CD8-positive, alpha-beta memory T cell (primary cell): Measurements from ENCODE around the gene CNTNAP1. TPM values are rescaled to one million over a fixed set of nuclear protein-coding genes. Genes with fewer than 3 reads are reported as not detected.

Experiments used
- CTCF ChIA-PET: fragments of 350-600 bp; sonication (Branson Sonifier 250); formaldehyde crosslinking; loops from one replicate; lab custom pipeline; 2021; ENCODE audit warnings: antibody characterized with exemption; lab: Charles Lee
- POLR2A ChIA-PET: fragments of 350-600 bp; sonication (Branson Sonifier 250); formaldehyde crosslinking; loops from one replicate; lab custom pipeline; 2021; ENCODE audit warnings: antibody characterized with exemption; lab: Charles Lee
- DNase-seq, 5 donors: peaks; one replicate each; pipeline versions ENCODE4 v3.0.0 to v3.0.0-alpha.2; 2020 to 2022; ENCODE audit warnings: mixed read lengths in 1 of 5
- H3K27ac ChIP-seq: one replicate; pipeline ENCODE4 v1.7.0; 2013; ENCODE audit warnings: low read depth, mild to moderate bottlenecking, low read length, moderate library complexity
- H3K27me3 ChIP-seq: 2 replicates; pipeline ENCODE4 v1.7.0; 2013; ENCODE audit warnings: low read length, mild to moderate bottlenecking; ENCODE audit not compliant: insufficient read depth, poor library complexity, severe bottlenecking
- H3K36me3 ChIP-seq: 2 replicates; pipeline ENCODE4 v1.7.0; 2013; ENCODE audit warnings: mild to moderate bottlenecking, low read length, moderate library complexity; ENCODE audit not compliant: insufficient read depth
- H3K4me1 ChIP-seq: 2 replicates; pipeline ENCODE4 v1.7.0; 2013; ENCODE audit warnings: mild to moderate bottlenecking, low read length, moderate library complexity; ENCODE audit not compliant: insufficient read depth
- H3K4me3 ChIP-seq: 2 replicates; pipeline ENCODE4 v1.7.0; 2013; ENCODE audit warnings: mild to moderate bottlenecking, low read length
- H3K9me3 ChIP-seq: 2 replicates; pipeline ENCODE4 v1.7.0; 2013; ENCODE audit warnings: mild to moderate bottlenecking, low read length
- H3K27ac Mint-ChIP-seq, 8 donors: one replicate each; pipeline ENCODE4 v1.8.0; 2020 to 2021; ENCODE audit warnings: mixed read lengths in 8 of 8, mild to moderate bottlenecking in 6 of 8, inconsistent platforms in 3 of 8, moderate library complexity in 3 of 8
- H3K27me3 Mint-ChIP-seq, 2 donors: one replicate each; pipeline ENCODE4 v1.8.0; 2020 to 2021; ENCODE audit warnings: mixed read lengths in 2 of 2, mild to moderate bottlenecking in 1 of 2, moderate library complexity in 1 of 2
- H3K36me3 Mint-ChIP-seq, 3 donors: one replicate each; pipeline ENCODE4 v1.8.0; 2020 to 2021; ENCODE audit warnings: mixed read lengths in 3 of 3, inconsistent platforms in 1 of 3, mild to moderate bottlenecking in 1 of 3
- H3K4me1 Mint-ChIP-seq, 3 donors: one replicate each; pipeline ENCODE4 v1.8.0; 2020 to 2021; ENCODE audit warnings: mixed read lengths in 3 of 3, inconsistent platforms in 1 of 3, mild to moderate bottlenecking in 1 of 3
- H3K4me3 Mint-ChIP-seq, 7 donors: one replicate each; pipeline ENCODE4 v1.8.0; 2020 to 2021; ENCODE audit warnings: mixed read lengths in 7 of 7, mild to moderate bottlenecking in 6 of 7, moderate library complexity in 4 of 7, inconsistent platforms in 2 of 7
- H3K9me3 Mint-ChIP-seq, 5 donors: one replicate each; pipeline ENCODE4 v1.8.0; 2020 to 2022; ENCODE audit warnings: mixed read lengths in 5 of 5, mild to moderate bottlenecking in 3 of 5, moderate library complexity in 2 of 5, inconsistent platforms in 1 of 5
- polyA plus RNA-seq: library from polyadenylated mRNA; unstranded; fragments of 300-500 nt; fragmentation: Illumina TruSeq; gene quantifications from one replicate; pipeline ENCODE4 v1.2.3, GENCODE V29; 2021
- total RNA-seq, 2 experiments: library from RNA; stranded (reverse); gene quantifications; one replicate each; pipeline ENCODE4 v1.2.3, GENCODE V29; 2021

The CNTNAP1 gene
- total and polyA plus RNA-seq, 3 experiments from 2014 or later: 1.1 to 1.7 (median 1.2) TPM

GRCh38 chr17:42692489-42692888, 10.2 kb downstream of the CNTNAP1 start:
- POLR2A ChIA-PET: interaction anchor here (0.7 kb wide), 1 partner anchor 21 kb away, joined by 4 read pairs; no protein-coding TSS in a partner anchor
- Histone ChIP-seq H3K9me3 (no peaks in the 10 kb centered on the region), H3K36me3 (no peaks in the 10 kb centered on the region), H3K4me3 (no peak overlapping the region), H3K27ac (no peak overlapping the region), H3K27me3 (no peaks in the 10 kb centered on the region), H3K4me1 (no peaks in the 10 kb centered on the region)
- no peak overlapping the region for H3K4me3 Mint-ChIP-seq
- peaks cover 0 to under 1% of the 10 kb centered on the region in 2 donors for H3K27me3 Mint-ChIP-seq
- no peaks in the 10 kb centered on the region for H3K9me3 Mint-ChIP-seq
- peaks cover 0 to 8% (median 3%) of the 10 kb centered on the region in 3 donors for H3K36me3 Mint-ChIP-seq
- H3K4me1 Mint-ChIP-seq: no peaks in the 10 kb centered on the region
- H3K27ac Mint-ChIP-seq: no peak overlapping the region
- CTCF ChIA-PET: interaction anchor here (1.3 to 1.6 kb wide), 2 partner anchors 13 to 15 kb away, joined by 3 to 5 read pairs; no protein-coding TSS in a partner anchor
- DNase-seq: no peak

- Histone ChIP-seq H3K36me3 (no peaks in the 10 kb centered on the region), H3K9me3 (no peaks in the 10 kb centered on the region), H3K4me3 (no peak overlapping the region), H3K27me3 (no peaks in the 10 kb centered on the region), H3K27ac (no peak overlapping the region), H3K4me1 (no peaks in the 10 kb centered on the region)
- POLR2A ChIA-PET: no interaction called here
- Mint-ChIP-seq H3K36me3 (peaks cover 0 to 16% (median 3%) of the 10 kb centered on the region in 3 donors), H3K9me3 (no peaks in the 10 kb centered on the region), H3K27ac (peak overlapping the region in 3 of 8 donors; percentile 68 to 83 (median 81)), H3K27me3 (peaks cover 0 to 2% of the 10 kb centered on the region in 2 donors), H3K4me3 (no peak overlapping the region), H3K4me1 (no peaks in the 10 kb centered on the region)
- CTCF ChIA-PET: no interaction called here
- DNase-seq: no peak
Observed at GRCh38 chr17:42694524-42694923, 12.2 kb downstream of the CNTNAP1 start.

- POLR2A ChIA-PET: no interaction called here
Observed at GRCh38 chr17:42695500-42695899, 13.2 kb downstream of the CNTNAP1 start.

GRCh38 chr17:42697108-42697811, 14.9 kb downstream of the CNTNAP1 start:
- Mint-ChIP-seq H3K4me1 (peaks cover 0 to 4% (median 0%) of the 10 kb centered on the region in 3 donors), H3K27me3 (peaks cover 0 to 2% of the 10 kb centered on the region in 2 donors), H3K27ac (peak overlapping the region in 1 of 8 donors; percentile 86), H3K9me3 (no peaks in the 10 kb centered on the region), H3K4me3 (no peak overlapping the region), H3K36me3 (peaks cover 3 to 39% (median 6%) of the 10 kb centered on the region in 3 donors)
- no peaks in the 10 kb centered on the region for H3K27me3 ChIP-seq
- H3K4me1 ChIP-seq: no peaks in the 10 kb centered on the region
- no peaks in the 10 kb centered on the region for H3K9me3 ChIP-seq
- no peak for DNase-seq
- POLR2A ChIA-PET: no interaction called here
- CTCF ChIA-PET: no interaction called here
- H3K4me3 ChIP-seq: no peak overlapping the region
- H3K27ac ChIP-seq: no peak overlapping the region
- H3K36me3 ChIP-seq: peaks cover 10% of the 10 kb centered on the region

More at GRCh38 chr17:42695500-42695899, 13.2 kb downstream of the CNTNAP1 start:
- Histone ChIP-seq H3K36me3 (peaks cover 6% of the 10 kb centered on the region), H3K27me3 (no peaks in the 10 kb centered on the region), H3K4me3 (no peak overlapping the region), H3K4me1 (no peaks in the 10 kb centered on the region), H3K9me3 (no peaks in the 10 kb centered on the region), H3K27ac (no peak overlapping the region)
- Mint-ChIP-seq H3K4me3 (no peak overlapping the region), H3K27ac (no peak overlapping the region), H3K4me1 (no peaks in the 10 kb centered on the region), H3K9me3 (no peaks in the 10 kb centered on the region), H3K36me3 (peaks cover 0 to 22% (median 3%) of the 10 kb centered on the region in 3 donors), H3K27me3 (peaks cover 0 to 2% of the 10 kb centered on the region in 2 donors)
- CTCF ChIA-PET: no interaction called here
- no peak for DNase-seq

GRCh38 chr17:42698736-42699414, 16.5 kb downstream of the CNTNAP1 start:
- Histone ChIP-seq H3K9me3 (no peaks in the 10 kb centered on the region), H3K4me3 (no peak overlapping the region), H3K27me3 (no peaks in the 10 kb centered on the region), H3K4me1 (no peaks in the 10 kb centered on the region), H3K27ac (no peak overlapping the region), H3K36me3 (peaks cover 22% of the 10 kb centered on the region)
- DNase-seq: no peak
- Mint-ChIP-seq H3K27me3 (peaks cover 0 to 2% of the 10 kb centered on the region in 2 donors), H3K9me3 (no peaks in the 10 kb centered on the region), H3K36me3 (peaks cover 8 to 53% (median 18%) of the 10 kb centered on the region in 3 donors), H3K4me1 (peaks cover 0 to 4% (median 0%) of the 10 kb centered on the region in 3 donors), H3K27ac (no peak overlapping the region), H3K4me3 (no peak overlapping the region)
- POLR2A ChIA-PET: no interaction called here
- CTCF ChIA-PET: interaction anchor here (2.1 kb wide), 1 partner anchor 19 kb away, joined by 6 read pairs; no protein-coding TSS in a partner anchor

- H3K9me3 ChIP-seq: no peaks in the 10 kb centered on the region
- no peak overlapping the region for H3K27ac ChIP-seq
- Mint-ChIP-seq H3K27ac (peak overlapping the region in 1 of 8 donors; percentile 63), H3K36me3 (peaks cover 10 to 58% (median 20%) of the 10 kb centered on the region in 3 donors), H3K4me3 (no peak overlapping the region), H3K27me3 (peaks cover 0 to 2% of the 10 kb centered on the region in 2 donors), H3K9me3 (no peaks in the 10 kb centered on the region), H3K4me1 (peaks cover 0 to 4% (median 0%) of the 10 kb centered on the region in 3 donors)
- POLR2A ChIA-PET: no interaction called here
- no peak for DNase-seq
- no peaks in the 10 kb centered on the region for H3K4me1 ChIP-seq
- H3K4me3 ChIP-seq: no peak overlapping the region
- H3K36me3 ChIP-seq: peaks cover 26% of the 10 kb centered on the region
- CTCF ChIA-PET: interaction anchor here (2.1 kb wide), 1 partner anchor 20 kb away, joined by 6 read pairs; no protein-coding TSS in a partner anchor
- H3K27me3 ChIP-seq: no peaks in the 10 kb centered on the region
Observed at GRCh38 chr17:42699415-42699740, 17.0 kb downstream of the CNTNAP1 start.

GRCh38 chr17:42700586-42701289, 18.4 kb downstream of the CNTNAP1 start:
- H3K9me3 Mint-ChIP-seq: no peaks in the 10 kb centered on the region
- peaks cover 18 to 70% (median 29%) of the 10 kb centered on the region in 3 donors for H3K36me3 Mint-ChIP-seq
- POLR2A ChIA-PET: no interaction called here
- peaks cover under 1% of the 10 kb centered on the region for H3K4me1 ChIP-seq
- peaks cover 0 to 14% (median 0%) of the 10 kb centered on the region in 3 donors for H3K4me1 Mint-ChIP-seq
- peaks cover 39% of the 10 kb centered on the region for H3K36me3 ChIP-seq
- CTCF ChIA-PET: interaction anchor here (1.3 kb wide), 1 partner anchor 122 kb away, joined by 4 read pairs; no protein-coding TSS in a partner anchor
- H3K27me3 Mint-ChIP-seq: peaks cover 0 to 2% of the 10 kb centered on the region in 2 donors
- no peak overlapping the region for H3K4me3 Mint-ChIP-seq
- no peak overlapping the region for H3K27ac Mint-ChIP-seq
- H3K27ac ChIP-seq: no peak overlapping the region
- no peak overlapping the region for H3K4me3 ChIP-seq
- H3K27me3 ChIP-seq: no peaks in the 10 kb centered on the region
- H3K9me3 ChIP-seq: no peaks in the 10 kb centered on the region
- no peak for DNase-seq
